ENCODE results near the gene GALNT6. TPM values are rescaled to one million over a fixed set of nuclear protein-coding genes. Genes with fewer than 3 reads are reported as not detected.

GALNT6 gene
- total and polyA plus RNA-seq, 2 experiments from 2014 or later: 4.3 to 9.4 TPM

GRCh38 chr12:51413149-51413548 lies 21.9 kb upstream of the GALNT6 start:
- Histone ChIP-seq H2AFZ (no peak overlapping the region), H4K20me1 (ENCODE audit: insufficient read depth) (no peaks in the 10 kb centered on the region), H3K4me1 (ENCODE audit: insufficient read depth) (no peaks in the 10 kb centered on the region), H3K9ac (no peak overlapping the region), H3K4me2 (ENCODE audit: unreplicated experiment) (no peak overlapping the region), H3K36me3 (ENCODE audit: low read depth) (no peaks in the 10 kb centered on the region), H3K79me2 (ENCODE audit: insufficient read depth) (no peaks in the 10 kb centered on the region), H3K9me3 (ENCODE audit: low read depth) (no peaks in the 10 kb centered on the region), H3K4me3 (no peak overlapping the region), H3K27me3 (replicated peaks; ENCODE audit: insufficient read depth) (no peaks in the 10 kb centered on the region), H3K27ac (no peak overlapping the region), H3F3A (ENCODE audit: insufficient read depth) (no peaks in the 10 kb centered on the region), H3K9me2 (ENCODE audit: insufficient read depth) (no peaks in the 10 kb centered on the region)
- in situ Hi-C loops (cut with MboI): no loop called here
- no peak for TF ChIP-seq EZH2 (IDR thresholded peaks at IDR 0.05; ENCODE audit: insufficient read depth, poor library complexity, severe bottlenecking)
- no peak for TF ChIP-seq EZH2phosphoT487 (IDR thresholded peaks at IDR 0.05; ENCODE audit: insufficient read depth, low read depth)
- DNase-seq: no peak

- in situ Hi-C loops (cut with MboI): no loop called here
- WGBS, 2 experiments (ENCODE audit: low coverage in 1 of 2, low lambda C conversion rate in 2 of 2, missing lambda C conversion rate in 2 of 2): 76 to 84% methylated on average over 8 of the region's 8 CpGs
- H3K4me1 ChIP-seq (ENCODE audit: insufficient read depth): no peaks in the 10 kb centered on the region
These were observed 18.6 kb upstream of the GALNT6 start for GRCh38 chr12:51409846-51410245.

GRCh38 chr12:51407604-51408003 lies 16.4 kb upstream of the GALNT6 start:
- 68 to 71% methylated on average over 4 of the region's 4 CpGs for WGBS, 2 experiments (ENCODE audit: low coverage in 1 of 2, low lambda C conversion rate in 2 of 2, missing lambda C conversion rate in 2 of 2)
- Histone ChIP-seq H3K36me3 (ENCODE audit: low read depth) (no peaks in the 10 kb centered on the region), H3K27ac (no peak overlapping the region), H3K4me1 (ENCODE audit: insufficient read depth) (no peaks in the 10 kb centered on the region), H3K9ac (no peak overlapping the region), H3K9me3 (ENCODE audit: low read depth) (no peaks in the 10 kb centered on the region), H2AFZ (no peak overlapping the region), H3K4me2 (ENCODE audit: unreplicated experiment) (no peak overlapping the region), H3K9me2 (ENCODE audit: insufficient read depth) (no peaks in the 10 kb centered on the region), H4K20me1 (ENCODE audit: insufficient read depth) (no peaks in the 10 kb centered on the region), H3F3A (ENCODE audit: insufficient read depth) (no peaks in the 10 kb centered on the region), H3K79me2 (ENCODE audit: insufficient read depth) (no peaks in the 10 kb centered on the region), H3K27me3 (replicated peaks; ENCODE audit: insufficient read depth) (no peaks in the 10 kb centered on the region), H3K4me3 (no peak overlapping the region)
- TF ChIP-seq EZH2 (IDR thresholded peaks at IDR 0.05; ENCODE audit: insufficient read depth, poor library complexity, severe bottlenecking): no peak
- no peak for TF ChIP-seq EZH2phosphoT487 (IDR thresholded peaks at IDR 0.05; ENCODE audit: insufficient read depth, low read depth)
- in situ Hi-C loops (cut with MboI): no loop called here
- no peak for DNase-seq

More at GRCh38 chr12:51409846-51410245, 18.6 kb upstream of the GALNT6 start:
- Histone ChIP-seq H3K9ac (no peak overlapping the region), H3K36me3 (ENCODE audit: low read depth) (no peaks in the 10 kb centered on the region), H3K9me3 (ENCODE audit: low read depth) (no peaks in the 10 kb centered on the region), H3K27me3 (replicated peaks; ENCODE audit: insufficient read depth) (no peaks in the 10 kb centered on the region), H2AFZ (no peak overlapping the region), H3K4me3 (no peak overlapping the region), H3K27ac (no peak overlapping the region), H3K79me2 (ENCODE audit: insufficient read depth) (no peaks in the 10 kb centered on the region), H3F3A (ENCODE audit: insufficient read depth) (no peaks in the 10 kb centered on the region), H4K20me1 (ENCODE audit: insufficient read depth) (no peaks in the 10 kb centered on the region), H3K4me2 (ENCODE audit: unreplicated experiment) (no peak overlapping the region), H3K9me2 (ENCODE audit: insufficient read depth) (no peaks in the 10 kb centered on the region)
- no peak for DNase-seq
- TF ChIP-seq EZH2phosphoT487 (IDR thresholded peaks at IDR 0.05; ENCODE audit: insufficient read depth, low read depth) (no peak), EZH2 (IDR thresholded peaks at IDR 0.05; ENCODE audit: insufficient read depth, poor library complexity, severe bottlenecking) (no peak)

- Histone ChIP-seq H3K27me3 (replicated peaks; ENCODE audit: insufficient read depth) (no peaks in the 10 kb centered on the region), H3K9ac (no peak overlapping the region), H3K9me2 (ENCODE audit: insufficient read depth) (no peaks in the 10 kb centered on the region), H3K79me2 (ENCODE audit: insufficient read depth) (no peaks in the 10 kb centered on the region), H3K9me3 (ENCODE audit: low read depth) (no peaks in the 10 kb centered on the region), H2AFZ (no peak overlapping the region), H3K4me1 (ENCODE audit: insufficient read depth) (no peaks in the 10 kb centered on the region), H3K4me2 (ENCODE audit: unreplicated experiment) (no peak overlapping the region), H3F3A (ENCODE audit: insufficient read depth) (no peaks in the 10 kb centered on the region), H3K4me3 (no peak overlapping the region), H3K27ac (no peak overlapping the region), H3K36me3 (ENCODE audit: low read depth) (no peaks in the 10 kb centered on the region), H4K20me1 (ENCODE audit: insufficient read depth) (no peaks in the 10 kb centered on the region)
- TF ChIP-seq EZH2 (IDR thresholded peaks at IDR 0.05; ENCODE audit: insufficient read depth, poor library complexity, severe bottlenecking) (no peak), EZH2phosphoT487 (IDR thresholded peaks at IDR 0.05; ENCODE audit: insufficient read depth, low read depth) (no peak)
- DNase-seq: no peak
- 63 to 69% methylated on average over 5 of the region's 5 CpGs for WGBS, 2 experiments (ENCODE audit: low coverage in 1 of 2, low lambda C conversion rate in 2 of 2, missing lambda C conversion rate in 2 of 2)
- in situ Hi-C loops (cut with MboI): no loop called here
These were observed 15.7 kb upstream of the GALNT6 start for GRCh38 chr12:51406859-51407258.

- no peak overlapping the region for H3K27ac ChIP-seq
- no peak for TF ChIP-seq EZH2 (IDR thresholded peaks at IDR 0.05; ENCODE audit: insufficient read depth, poor library complexity, severe bottlenecking)
- TF ChIP-seq EZH2phosphoT487 (IDR thresholded peaks at IDR 0.05; ENCODE audit: insufficient read depth, low read depth): no peak
- no peak for DNase-seq
- H3K9me2 ChIP-seq (ENCODE audit: insufficient read depth): no peaks in the 10 kb centered on the region
- no peak overlapping the region for H2AFZ ChIP-seq
- H3K4me3 ChIP-seq: no peak overlapping the region
- H3K79me2 ChIP-seq (ENCODE audit: insufficient read depth): no peaks in the 10 kb centered on the region
- H3F3A ChIP-seq (ENCODE audit: insufficient read depth): no peaks in the 10 kb centered on the region
- no peak overlapping the region for H3K4me2 ChIP-seq (ENCODE audit: unreplicated experiment)
- H3K36me3 ChIP-seq (ENCODE audit: low read depth): no peaks in the 10 kb centered on the region
- in situ Hi-C loops (cut with MboI): no loop called here
- H3K9me3 ChIP-seq (ENCODE audit: low read depth): no peaks in the 10 kb centered on the region
- H3K27me3 ChIP-seq (replicated peaks; ENCODE audit: insufficient read depth): no peaks in the 10 kb centered on the region
- H3K9ac ChIP-seq: no peak overlapping the region
- H4K20me1 ChIP-seq (ENCODE audit: insufficient read depth): no peaks in the 10 kb centered on the region
- WGBS, 2 experiments (ENCODE audit: low coverage in 1 of 2, low lambda C conversion rate in 2 of 2, missing lambda C conversion rate in 2 of 2): 65 to 67% methylated on average over 3 of the region's 3 CpGs
- no peaks in the 10 kb centered on the region for H3K4me1 ChIP-seq (ENCODE audit: insufficient read depth)
These were observed 15.1 kb upstream of the GALNT6 start for GRCh38 chr12:51406290-51406689.

Measured in GM23248 (cell line).